NB4 (cell line): ENCODE data around the gene BCL10.

ENCODE experiments used
- CTCF ChIP-seq: IDR thresholded peaks from one replicate; pipeline ENCODE4 v1.5.1; 2012; ENCODE audit warnings: low read depth, low read length
- MAX ChIP-seq: IDR thresholded peaks from 2 replicates; pipeline ENCODE4 v1.6.1; 2011; ENCODE audit warnings: low read depth, low read length
- POLR2A ChIP-seq: IDR thresholded peaks from 2 replicates; pipeline ENCODE4 v1.6.1; 2011; ENCODE audit warnings: mild to moderate bottlenecking; ENCODE audit not compliant: insufficient read length; ENCODE audit errors: extremely low read depth

GRCh38 chr1:85228972-85229371 lies 47.5 kb downstream of the BCL10 start:
- TF ChIP-seq MAX, result no peak
- TF ChIP-seq CTCF, result no peak
- TF ChIP-seq POLR2A, result no peak
